GM21529 (cell line): ENCODE measurements around the gene GH2.
"Not testable (repeated sequence)": the region's sequence is repeated elsewhere in the genome, so short reads cannot be mapped to it uniquely, and the experiment has no call there.

Experiments
- ATAC-seq: cut with Tn5 transposase; IDR thresholded peaks from one replicate; pipeline ENCODE4 v1.9.1; 2021; ENCODE audit not compliant: unreplicated experiment

The GH2 gene

GRCh38 chr17:63881935-63882601, at the start of gene GH2:
Gene GH2 (minus strand): TSS chr17:63881944. CDS start chr17:63881801, 143 bp downstream.
- ATAC-seq, result no peak

DNA sequence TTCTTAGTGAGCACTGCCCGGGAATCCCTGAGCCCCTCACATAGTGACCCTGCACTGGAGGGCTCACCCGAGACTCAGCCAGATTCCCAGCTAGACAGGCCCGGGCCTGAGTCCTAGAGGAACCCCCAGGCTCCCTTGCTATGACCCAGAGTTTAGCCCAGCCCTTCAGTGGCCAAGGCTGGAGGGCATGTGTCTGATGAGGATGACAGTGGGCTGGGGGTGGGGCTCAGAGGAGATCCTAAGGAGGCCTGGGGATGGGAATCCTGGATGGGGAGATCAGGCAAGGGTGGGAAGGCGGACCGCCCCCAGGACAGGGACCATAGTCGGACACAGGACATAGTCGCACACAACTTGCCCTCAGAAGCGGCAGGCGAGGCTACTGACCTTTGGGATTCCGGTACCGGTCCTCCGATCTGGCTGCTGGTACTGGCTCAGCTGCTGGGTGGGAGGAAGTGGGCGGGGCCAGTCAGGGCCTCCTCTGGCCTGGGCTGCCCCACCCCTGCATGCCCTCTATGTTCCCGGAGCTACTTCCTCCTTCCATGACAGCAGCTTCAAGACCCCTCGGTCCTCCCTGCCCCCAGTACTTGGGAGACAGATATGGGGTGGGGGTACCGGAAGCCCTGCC, 49.3 kb upstream of the GH2 start:
- peak; percentile 48 for ATAC-seq

- ATAC-seq, result no peak
Measured at GRCh38 chr17:63929860-63930766, 48.4 kb upstream of the GH2 start.

GRCh38 chr17:63928966-63929695, 47.4 kb upstream of the GH2 start:
- no peak for ATAC-seq

GRCh38 chr17:63928172-63928666, 46.5 kb upstream of the GH2 start:
- no peak for ATAC-seq

DNA sequence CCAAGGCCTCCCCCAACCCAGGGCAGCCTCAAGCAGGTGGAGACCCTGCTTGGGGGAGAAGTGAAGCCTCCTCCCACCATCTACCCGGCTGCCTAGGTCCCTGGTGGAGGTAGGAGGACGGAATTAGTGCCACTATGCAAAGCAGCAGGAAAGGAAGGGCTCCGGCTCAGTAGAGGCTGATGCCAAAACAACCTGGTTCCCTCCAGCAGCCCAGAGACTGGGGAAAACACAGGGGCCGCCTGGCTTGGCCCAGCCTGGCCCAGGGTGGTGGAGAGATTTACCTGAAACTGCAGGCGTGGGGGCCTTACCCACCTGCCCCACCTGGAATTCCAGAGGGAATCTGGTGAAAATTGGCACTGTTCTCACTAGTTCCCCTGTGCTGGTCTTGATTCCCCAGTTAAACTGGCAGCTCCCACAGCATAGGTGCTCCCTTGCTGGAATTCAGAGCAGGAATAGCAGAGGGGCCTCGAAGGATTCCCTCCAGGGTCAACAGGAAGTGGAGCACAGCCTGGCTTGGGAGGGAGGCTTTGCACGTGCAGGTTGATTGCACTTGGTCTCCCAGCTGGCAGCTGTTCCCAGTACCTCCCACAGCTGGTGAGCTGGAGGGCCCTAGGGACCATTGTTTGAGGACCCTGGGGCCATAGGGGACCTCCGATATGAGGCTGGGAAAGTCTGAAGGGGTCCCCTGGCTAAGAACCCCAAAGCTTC, 45.9 kb upstream of the GH2 start:
- ATAC-seq, result no peak

DNA sequence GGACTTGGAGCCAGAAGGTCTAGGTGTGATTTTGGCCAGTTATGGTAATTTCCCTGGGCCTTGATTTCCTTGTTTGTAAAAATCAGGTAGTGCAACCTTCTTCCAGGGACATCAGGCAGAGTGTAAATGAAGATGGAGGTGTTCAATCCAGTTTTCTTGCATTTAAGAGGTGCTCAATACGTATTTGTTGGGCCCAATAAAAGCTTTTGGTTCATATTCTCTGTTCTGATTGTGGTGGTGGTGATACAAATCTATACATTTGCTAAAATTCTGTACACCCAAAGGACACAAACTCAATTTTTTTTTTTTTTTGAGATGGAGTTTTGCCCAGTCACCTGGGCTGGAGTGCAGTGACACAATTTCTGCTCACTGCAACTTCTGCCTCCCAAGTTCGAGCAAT, 44.4 kb upstream of the GH2 start:
- ATAC-seq, result no peak

DNA sequence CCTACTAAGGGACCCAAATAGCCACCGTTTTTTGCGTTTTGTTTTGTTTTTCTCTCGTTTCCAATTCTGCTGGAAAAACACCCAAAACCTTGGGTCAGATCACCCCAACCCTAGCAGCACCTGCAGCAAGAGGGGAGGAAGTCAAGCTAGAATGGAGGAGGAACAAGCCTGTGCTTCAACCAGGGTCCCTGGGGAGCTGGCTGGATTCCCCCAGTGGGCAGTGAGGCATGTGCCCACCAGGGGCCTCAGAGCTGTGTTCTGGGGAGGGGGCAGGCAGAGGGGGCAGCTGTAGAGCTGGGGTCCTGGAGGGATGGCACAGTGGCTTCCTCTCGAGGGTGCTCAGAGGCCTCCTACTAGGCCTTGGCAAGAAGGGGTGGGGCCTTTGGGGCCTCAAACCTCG, 43.9 kb upstream of the GH2 start:
- no peak for ATAC-seq

DNA sequence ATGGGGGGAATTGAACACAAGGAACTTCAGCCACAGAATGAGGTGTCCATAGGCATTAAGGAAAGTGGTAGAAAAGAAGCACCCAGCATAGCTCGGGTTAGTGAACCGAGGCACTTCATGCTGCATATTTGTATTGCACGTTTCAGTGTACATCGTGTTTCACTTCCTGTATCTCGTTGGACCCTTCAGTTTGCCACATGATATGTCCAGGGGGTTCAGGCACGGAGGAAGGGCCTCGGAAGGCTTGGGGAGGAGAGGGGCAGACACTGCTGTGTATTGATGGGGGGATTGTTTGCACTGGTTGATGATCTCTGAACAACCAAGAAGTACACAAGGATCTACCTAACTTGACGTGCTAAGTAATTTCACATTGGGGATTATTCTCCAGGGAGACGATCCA, 40.7 kb upstream of the GH2 start:
- ATAC-seq, result not testable (repeated sequence)

GRCh38 chr17:63920779-63921178, 39.0 kb upstream of the GH2 start:
- ATAC-seq, result not testable (repeated sequence)

DNA sequence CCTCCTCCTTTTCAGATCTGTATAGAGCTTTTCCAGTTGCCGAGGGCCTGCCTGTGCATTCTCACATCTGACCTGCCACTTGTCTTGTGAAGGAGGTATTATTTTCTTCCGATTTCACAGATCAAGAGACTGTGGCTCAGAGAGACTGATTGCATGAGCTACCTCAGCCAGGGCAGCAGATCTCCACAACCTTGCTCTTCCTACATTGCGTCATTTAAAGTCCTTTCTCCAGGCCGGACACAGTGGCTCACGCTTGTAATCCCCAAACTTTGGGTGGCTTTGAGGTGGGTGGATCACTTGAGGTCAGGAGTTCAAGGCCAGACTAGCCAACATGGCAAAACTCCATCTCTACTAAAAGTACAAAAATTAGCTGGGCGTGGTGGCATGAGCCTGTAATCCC, 38.3 kb upstream of the GH2 start:
- ATAC-seq, result not testable (repeated sequence)

DNA sequence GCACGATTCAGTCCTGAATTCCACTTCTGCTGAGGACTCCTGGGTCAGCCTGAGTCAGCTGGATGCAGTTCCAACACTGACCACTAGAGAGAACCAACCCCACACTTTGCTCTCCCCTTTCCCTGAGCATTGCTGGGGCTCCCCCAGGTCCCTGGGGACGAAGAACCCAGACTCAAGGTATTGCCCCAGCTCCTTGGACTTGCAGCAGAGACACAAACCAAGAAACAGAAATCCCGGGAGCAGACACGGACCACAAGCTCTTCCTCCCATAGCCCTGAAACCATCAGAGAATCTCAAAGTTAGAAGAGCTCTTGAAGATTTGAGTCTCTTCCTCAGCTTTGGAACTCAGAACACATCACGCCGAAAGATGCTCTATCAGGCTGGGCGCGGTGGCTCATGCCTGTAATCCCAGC, 37.6 kb upstream of the GH2 start:
- peak; percentile 72 for ATAC-seq

DNA sequence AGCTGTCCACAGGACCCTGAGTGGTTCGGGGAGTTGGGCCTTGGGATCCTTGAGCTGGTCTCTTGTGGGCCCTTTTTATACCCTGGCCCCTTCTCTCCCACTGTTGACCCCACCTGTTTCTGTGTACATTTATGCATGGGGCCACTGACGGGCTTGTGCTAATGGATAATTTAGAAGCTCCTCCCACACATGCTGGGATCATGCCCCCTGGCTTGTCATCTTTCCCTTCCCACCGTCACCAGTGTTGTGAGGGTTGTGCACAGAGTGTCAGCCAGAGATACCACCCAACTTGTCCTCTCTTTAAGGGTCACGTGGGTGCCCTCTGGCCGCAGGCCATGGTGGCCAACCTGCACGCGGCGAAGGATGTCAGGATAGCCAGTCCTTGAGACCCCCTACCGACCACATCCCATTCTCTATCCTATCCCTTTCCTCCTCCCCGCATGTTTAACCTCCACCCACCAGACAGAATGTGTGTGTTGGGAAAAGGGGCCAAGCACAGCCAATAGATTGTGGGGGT, 37.1 kb upstream of the GH2 start, which contains the start of gene GH1:
TSS of gene GH1 (minus strand) at position 51 of the 517 bp plus-strand sequence. CDS start 63 bp downstream, outside the sequence.
- not testable (repeated sequence) for ATAC-seq

GRCh38 chr17:63918305-63918704, 36.6 kb upstream of the GH2 start:
- ATAC-seq, result no peak

- ATAC-seq, result no peak
Measured at GRCh38 chr17:63917646-63918045, 35.9 kb upstream of the GH2 start.

- not testable (repeated sequence) for ATAC-seq
Measured at GRCh38 chr17:63917206-63917605, 35.5 kb upstream of the GH2 start.

GRCh38 chr17:63916566-63917185, 34.9 kb upstream of the GH2 start:
- ATAC-seq, result no peak

DNA sequence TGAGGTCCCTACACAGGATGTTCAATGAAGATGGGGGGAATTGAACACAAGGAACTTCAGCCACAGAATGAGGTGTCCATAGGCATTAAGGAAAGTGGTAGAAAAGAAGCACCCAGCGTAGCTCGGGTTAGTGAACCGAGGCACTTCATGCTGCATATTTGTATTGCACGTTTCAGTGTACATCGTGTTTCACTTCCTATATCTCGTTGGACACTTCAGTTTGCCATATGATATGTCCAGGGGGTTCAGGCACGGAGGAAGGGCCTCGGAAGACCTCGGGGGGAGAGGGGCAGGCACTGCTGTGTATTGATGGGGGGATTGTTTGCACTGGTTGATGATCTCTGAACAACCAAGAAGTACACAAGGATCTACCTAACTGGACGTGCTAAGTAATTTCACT, 34.0 kb upstream of the GH2 start:
- not testable (repeated sequence) for ATAC-seq

- ATAC-seq, result no peak
Measured at GRCh38 chr17:63914471-63914870, 32.7 kb upstream of the GH2 start.
